ENCODE measurements around the gene COA6. TPM values are rescaled to one million over a fixed set of nuclear protein-coding genes. Genes with fewer than 3 reads are reported as not detected.

COA6 gene
- total and polyA plus RNA-seq, 12 donors, result 22.9 to 84.7 (median 35.6) TPM

DNA sequence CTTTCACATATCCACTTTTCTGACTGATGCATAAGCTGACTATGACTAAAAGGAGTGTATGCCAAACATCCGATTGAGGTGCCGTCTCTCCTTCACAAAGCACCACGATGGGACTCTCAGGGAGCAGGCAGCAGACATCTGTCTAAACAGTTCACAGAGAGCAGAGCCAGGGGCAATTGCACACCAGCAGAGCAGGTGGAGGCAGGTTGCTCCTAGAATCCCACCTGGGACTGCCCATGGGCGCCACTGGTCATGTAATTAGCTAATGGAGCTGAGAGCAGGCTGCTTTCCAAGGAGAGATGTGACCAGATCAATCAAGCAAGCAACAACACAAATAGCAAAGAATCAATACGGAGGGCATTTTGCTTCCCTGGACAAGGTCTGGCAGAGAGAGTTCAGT lies 30.5 kb upstream of the COA6 start:
- Histone ChIP-seq H3K9me3 (replicated peaks in 1 of 3) (peaks cover 0 to 14% (median 0%) of the 10 kb centered on the region in 3 donors), H3K36me3 (replicated peaks in 1 of 2) (no peaks in the 10 kb centered on the region), H3K4me1 (replicated peaks in 1 of 2) (no peaks in the 10 kb centered on the region), H3K4me3 (no peak overlapping the region), H3K27ac (no peak overlapping the region), H3K27me3 (no peaks in the 10 kb centered on the region)
- DNase-seq, result no peak
- intact Hi-C loops (cut with DNase I), result no loop called here
- TF ChIP-seq, protein P1, sequence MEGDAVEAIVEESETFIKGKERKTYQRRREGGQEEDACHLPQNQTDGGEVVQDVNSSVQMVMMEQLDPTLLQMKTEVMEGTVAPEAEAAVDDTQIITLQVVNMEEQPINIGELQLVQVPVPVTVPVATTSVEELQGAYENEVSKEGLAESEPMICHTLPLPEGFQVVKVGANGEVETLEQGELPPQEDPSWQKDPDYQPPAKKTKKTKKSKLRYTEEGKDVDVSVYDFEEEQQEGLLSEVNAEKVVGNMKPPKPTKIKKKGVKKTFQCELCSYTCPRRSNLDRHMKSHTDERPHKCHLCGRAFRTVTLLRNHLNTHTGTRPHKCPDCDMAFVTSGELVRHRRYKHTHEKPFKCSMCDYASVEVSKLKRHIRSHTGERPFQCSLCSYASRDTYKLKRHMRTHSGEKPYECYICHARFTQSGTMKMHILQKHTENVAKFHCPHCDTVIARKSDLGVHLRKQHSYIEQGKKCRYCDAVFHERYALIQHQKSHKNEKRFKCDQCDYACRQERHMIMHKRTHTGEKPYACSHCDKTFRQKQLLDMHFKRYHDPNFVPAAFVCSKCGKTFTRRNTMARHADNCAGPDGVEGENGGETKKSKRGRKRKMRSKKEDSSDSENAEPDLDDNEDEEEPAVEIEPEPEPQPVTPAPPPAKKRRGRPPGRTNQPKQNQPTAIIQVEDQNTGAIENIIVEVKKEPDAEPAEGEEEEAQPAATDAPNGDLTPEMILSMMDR (IDR thresholded peaks at IDR 0.05), result no peak
- no peak for TF ChIP-seq POLR2A (IDR thresholded peaks at IDR 0.05)
- 71 to 80% (median 76%) methylated on average over 5 of the region's 5 CpGs for WGBS, 4 donors

DNA sequence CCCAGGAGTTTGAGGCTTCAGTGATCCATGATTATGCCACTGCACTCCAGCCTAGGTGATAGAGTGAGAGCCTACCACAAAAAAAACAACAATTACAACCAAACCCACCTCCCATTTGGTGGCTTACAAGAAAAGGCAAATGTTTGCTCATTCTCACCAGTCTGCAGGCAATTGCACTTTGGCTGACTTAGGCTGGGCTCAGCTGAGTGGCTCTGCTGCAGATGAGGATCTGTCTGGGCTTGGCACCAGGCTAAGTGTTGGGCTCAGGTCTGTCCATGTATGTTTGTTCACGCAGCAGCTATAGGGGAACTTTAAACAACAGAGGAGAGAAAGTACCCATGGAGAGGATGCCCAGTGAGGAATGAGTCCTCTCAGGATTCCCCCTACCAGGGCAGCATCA lies 28.0 kb upstream of the COA6 start:
- Histone ChIP-seq H3K27ac (no peak overlapping the region), H3K4me3 (no peak overlapping the region), H3K27me3 (no peaks in the 10 kb centered on the region), H3K4me1 (replicated peaks in 1 of 2) (no peaks in the 10 kb centered on the region), H3K36me3 (replicated peaks in 1 of 2) (no peaks in the 10 kb centered on the region), H3K9me3 (replicated peaks in 1 of 3) (no peaks in the 10 kb centered on the region)
- 86 to 95% (median 90%) methylated on average over 1 of the region's 1 CpG for WGBS, 4 donors
- TF ChIP-seq POLR2A (IDR thresholded peaks at IDR 0.05), result no peak
- TF ChIP-seq, protein P1 (IDR thresholded peaks at IDR 0.05), result no peak
- DNase-seq, result no peak
- intact Hi-C loops (cut with DNase I), result no loop called here

DNA sequence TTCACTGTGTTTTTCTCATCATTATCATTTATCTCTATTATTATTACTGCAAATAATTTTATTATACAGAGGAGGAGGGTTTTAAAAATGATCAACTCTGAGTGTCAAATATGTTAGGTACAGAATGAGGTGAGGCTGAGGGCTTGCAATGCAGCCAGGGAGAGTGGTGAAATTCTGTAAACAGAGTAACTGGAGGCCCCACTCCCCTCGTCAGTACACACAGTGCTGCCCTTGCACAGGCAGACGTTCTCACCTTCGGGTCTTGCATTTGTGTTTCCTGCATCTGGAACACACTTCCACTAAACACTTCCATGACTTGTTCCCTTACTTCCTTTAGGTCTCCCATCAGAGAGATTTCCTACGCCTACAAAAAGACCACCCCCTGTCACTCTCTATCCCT lies 24.3 kb upstream of the COA6 start:
- no peaks in the 10 kb centered on the region for H3K36me3 ChIP-seq (replicated peaks in 1 of 2)
- 56 to 60% (median 59%) methylated on average over 4 of the region's 4 CpGs for WGBS, 4 donors

DNA sequence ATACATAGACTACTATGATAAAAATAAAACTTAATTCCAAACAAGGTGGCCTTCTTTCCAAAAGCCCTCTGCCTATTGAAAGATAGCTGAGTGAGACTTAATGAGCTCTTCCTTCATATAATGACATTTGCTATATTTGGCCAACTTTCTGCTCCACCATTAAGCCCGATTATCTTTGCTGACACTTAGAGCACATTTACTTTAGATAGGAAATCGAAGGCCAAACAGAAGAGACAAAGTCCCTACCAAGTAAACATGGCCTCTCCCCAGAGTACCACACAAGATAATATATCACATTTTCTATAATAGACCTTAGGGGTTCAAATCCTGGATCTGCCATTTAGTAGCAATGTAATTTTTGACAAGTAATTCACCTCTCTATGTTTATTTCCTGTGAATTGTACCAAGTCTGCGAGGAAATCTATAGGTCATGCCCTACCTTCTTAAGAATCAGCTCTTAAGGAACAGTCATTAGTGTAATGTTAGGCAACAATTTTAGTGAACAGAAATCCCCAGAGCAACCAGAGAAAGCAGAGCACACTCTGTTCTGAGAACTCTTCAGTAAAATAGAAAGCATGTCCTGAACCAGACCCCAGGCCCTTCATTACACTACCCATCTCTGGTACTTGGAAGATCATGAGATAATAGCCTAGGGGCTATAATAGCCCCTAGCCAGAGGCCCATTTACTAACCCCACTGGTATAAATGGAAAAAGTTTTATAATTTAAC lies 17.3 kb upstream of the COA6 start:
- WGBS, 4 donors, result 67 to 85% (median 82%) methylated on average over 3 of the region's 3 CpGs
- no peaks in the 10 kb centered on the region for H3K9me3 ChIP-seq (replicated peaks in 1 of 3)
- H3K4me3 ChIP-seq, result no peak overlapping the region
- no peaks in the 10 kb centered on the region for H3K4me1 ChIP-seq (replicated peaks in 1 of 2)
- H3K27me3 ChIP-seq, result no peaks in the 10 kb centered on the region
- DNase-seq, result no peak
- intact Hi-C loops (cut with DNase I), result no loop called here
- H3K27ac ChIP-seq, result no peak overlapping the region
- TF ChIP-seq, protein P1 (IDR thresholded peaks at IDR 0.05), result no peak
- TF ChIP-seq POLR2A (IDR thresholded peaks at IDR 0.05), result no peak
- no peaks in the 10 kb centered on the region for H3K36me3 ChIP-seq (replicated peaks in 1 of 2)

More for the DNA sequence above, 24.3 kb upstream of the COA6 start:
- H3K27me3 ChIP-seq, result peaks cover 4% of the 10 kb centered on the region
- DNase-seq, result no peak
- H3K27ac ChIP-seq, result no peak overlapping the region
- TF ChIP-seq, protein P1 (IDR thresholded peaks at IDR 0.05), result no peak
- TF ChIP-seq POLR2A (IDR thresholded peaks at IDR 0.05), result no peak
- H3K9me3 ChIP-seq (replicated peaks in 1 of 3), result no peaks in the 10 kb centered on the region
- no peaks in the 10 kb centered on the region for H3K4me1 ChIP-seq (replicated peaks in 1 of 2)
- no peak overlapping the region for H3K4me3 ChIP-seq
- intact Hi-C loops (cut with DNase I), result no loop called here

All from adrenal gland (tissue), 12 donors.